ENCODE data around the gene PAPSS2. TPM values are rescaled to one million over a fixed set of nuclear protein-coding genes. Genes with fewer than 3 reads are reported as not detected.

The PAPSS2 gene
- total RNA-seq, 1 experiment from 2014 or later, result 24.5 TPM

DNA sequence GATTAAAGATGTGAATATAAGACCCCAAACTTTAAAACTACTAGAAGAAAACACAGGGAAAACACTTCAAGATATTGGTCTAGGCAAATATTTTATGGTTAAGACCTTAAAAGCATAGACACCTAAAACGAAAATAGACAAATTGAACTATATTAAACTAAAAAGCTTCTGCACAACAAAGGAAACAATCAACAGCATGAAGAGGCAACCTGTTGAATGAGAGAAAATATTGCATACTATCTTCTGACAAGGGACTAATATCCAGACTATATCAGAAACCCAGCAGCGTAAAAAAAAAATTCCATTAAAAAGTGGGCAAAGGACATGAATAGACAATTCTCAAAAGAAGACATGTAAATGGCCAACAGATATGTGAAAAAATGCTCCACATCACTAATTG, 18.6 kb downstream of the PAPSS2 start:
- no peak overlapping the region for H2AK5ac ChIP-seq (ENCODE audit: insufficient read length, low read length)
- Mint-ChIP-seq H3K9me3 (peaks cover 0 to 3% of the 10 kb centered on the region in 2 experiments; a peak in 1 of 5 replicates), H3K27me3 (ENCODE audit: low read depth) (no peaks in the 10 kb centered on the region), H3K4me3 (no peak overlapping the region), H3K4me1 (peaks cover 7 to 11% of the 10 kb centered on the region in 2 experiments), H3K27ac (no peak overlapping the region), H3K36me3 (ENCODE audit: insufficient read depth in 1 of 3, low read depth in 3 of 3) (peaks cover 0 to 4% (median 3%) of the 10 kb centered on the region in 3 experiments; a peak in 2 of 7 replicates)
- no peak overlapping the region for H3K56ac ChIP-seq (ENCODE audit: insufficient read length, low read depth, low read length)
- no peaks in the 10 kb centered on the region for H3K79me1 ChIP-seq (ENCODE audit: insufficient read depth, low read depth, low read length, poor library complexity, severe bottlenecking)
- no peak overlapping the region for H3K9ac ChIP-seq (ENCODE audit: extremely low read depth, insufficient read length, low read length)
- H2BK20ac ChIP-seq (ENCODE audit: low read depth, low read length, poor library complexity, severe bottlenecking), result no peak overlapping the region
- H3K4ac ChIP-seq (ENCODE audit: low read depth, low read length), result no peak overlapping the region
- H3K27ac ChIP-seq (ENCODE audit: insufficient read length, low read depth, low read length), result no peak overlapping the region
- no peaks in the 10 kb centered on the region; the same call in 1 of the 2 replicates for H3K79me2 ChIP-seq (ENCODE audit: insufficient read depth, low read length)
- H2BK5ac ChIP-seq (ENCODE audit: insufficient read length, low read length), result no peak overlapping the region
- H3K9me3 ChIP-seq (ENCODE audit: control insufficient read depth, low read depth, low read length), result no peaks in the 10 kb centered on the region
- no peak overlapping the region for H4K8ac ChIP-seq (replicated peaks; ENCODE audit: insufficient read length, low read depth, low read length)
- no peaks in the 10 kb centered on the region for H3K27me3 ChIP-seq (ENCODE audit: insufficient read depth, low read length)
- no peak overlapping the region for H3K4me2 ChIP-seq (ENCODE audit: insufficient read depth, insufficient read length, low read length)
- TF ChIP-seq, protein P1, sequence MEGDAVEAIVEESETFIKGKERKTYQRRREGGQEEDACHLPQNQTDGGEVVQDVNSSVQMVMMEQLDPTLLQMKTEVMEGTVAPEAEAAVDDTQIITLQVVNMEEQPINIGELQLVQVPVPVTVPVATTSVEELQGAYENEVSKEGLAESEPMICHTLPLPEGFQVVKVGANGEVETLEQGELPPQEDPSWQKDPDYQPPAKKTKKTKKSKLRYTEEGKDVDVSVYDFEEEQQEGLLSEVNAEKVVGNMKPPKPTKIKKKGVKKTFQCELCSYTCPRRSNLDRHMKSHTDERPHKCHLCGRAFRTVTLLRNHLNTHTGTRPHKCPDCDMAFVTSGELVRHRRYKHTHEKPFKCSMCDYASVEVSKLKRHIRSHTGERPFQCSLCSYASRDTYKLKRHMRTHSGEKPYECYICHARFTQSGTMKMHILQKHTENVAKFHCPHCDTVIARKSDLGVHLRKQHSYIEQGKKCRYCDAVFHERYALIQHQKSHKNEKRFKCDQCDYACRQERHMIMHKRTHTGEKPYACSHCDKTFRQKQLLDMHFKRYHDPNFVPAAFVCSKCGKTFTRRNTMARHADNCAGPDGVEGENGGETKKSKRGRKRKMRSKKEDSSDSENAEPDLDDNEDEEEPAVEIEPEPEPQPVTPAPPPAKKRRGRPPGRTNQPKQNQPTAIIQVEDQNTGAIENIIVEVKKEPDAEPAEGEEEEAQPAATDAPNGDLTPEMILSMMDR (conservative IDR thresholded peaks at IDR 0.05), result no peak
- no peak overlapping the region for H4K91ac ChIP-seq (ENCODE audit: insufficient read length, low read depth, low read length)
- no peak overlapping the region for H3K23ac ChIP-seq (ENCODE audit: insufficient read length, low read depth, low read length)
- H2BK120ac ChIP-seq (ENCODE audit: low read depth, low read length, poor library complexity, severe bottlenecking), result no peak overlapping the region
- H3T11ph ChIP-seq (ENCODE audit: low read length), result no peak overlapping the region
- H3K23me2 ChIP-seq (ENCODE audit: insufficient read length, low read depth, low read length, poor library complexity, severe bottlenecking), result no peaks in the 10 kb centered on the region
- no peak overlapping the region for H3K18ac ChIP-seq (ENCODE audit: insufficient read length, low read depth, low read length)
- no peak overlapping the region for H3K14ac ChIP-seq (ENCODE audit: insufficient read depth, low read length)
- no peak overlapping the region for H2BK15ac ChIP-seq (ENCODE audit: low read depth, low read length)
- no peak for DNase-seq
- H2BK12ac ChIP-seq (ENCODE audit: insufficient read length, low read depth, low read length), result no peak overlapping the region
- peaks cover 3% of the 10 kb centered on the region; the same call in 1 of the 2 replicates for H3K4me1 ChIP-seq (ENCODE audit: insufficient read depth, low read length)
- no CpG with 5 or more reads among the region's 2 CpGs for WGBS (ENCODE audit: extremely low coverage, insufficient read length, low lambda C conversion rate)
- H4K5ac ChIP-seq (ENCODE audit: insufficient read length, low read depth, low read length), result no peak overlapping the region
- H2AFZ ChIP-seq (ENCODE audit: low read length), result no peak overlapping the region
- H4K20me1 ChIP-seq (ENCODE audit: control insufficient read depth, insufficient read depth, insufficient read length), result no peaks in the 10 kb centered on the region

Measured in H9 (cell line).